ENCODE data around the gene RPS6KL1.

The RPS6KL1 gene

GRCh38 chr14:74882103-74882920 is 40.7 kb downstream of the RPS6KL1 start:
- no peak for DNase-seq (ENCODE audit: low read depth)

GRCh38 chr14:74881431-74882102 is 41.5 kb downstream of the RPS6KL1 start, which contains the start of gene DLST:
DLST (plus strand) TSS chr14:74881916; CDS start chr14:74881954, 38 bp downstream.
- DNase-seq (ENCODE audit: low read depth), result peak; percentile 71

- DNase-seq (ENCODE audit: low read depth), result no peak
Observed at GRCh38 chr14:74879427-74880182, 43.5 kb downstream of the RPS6KL1 start.

- DNase-seq (ENCODE audit: low read depth), result no peak
Observed at GRCh38 chr14:74875941-74876913, 46.8 kb downstream of the RPS6KL1 start, which contains the start of gene PROX2. PROX2 (minus strand) TSS chr14:74876145; CDS start chr14:74863834, 12,311 bp downstream.

- DNase-seq (ENCODE audit: low read depth), result no peak
Observed at GRCh38 chr14:74875204-74875603, 47.9 kb downstream of the RPS6KL1 start.

- no peak for DNase-seq (ENCODE audit: low read depth)
Observed at GRCh38 chr14:74871819-74872218, 51.2 kb downstream of the RPS6KL1 start.

GRCh38 chr14:74868739-74869138 is 54.3 kb downstream of the RPS6KL1 start:
- no peak for DNase-seq (ENCODE audit: low read depth)

GRCh38 chr14:74867673-74868072 is 55.4 kb downstream of the RPS6KL1 start:
- DNase-seq (ENCODE audit: low read depth), result peak; percentile 63

- no peak for DNase-seq (ENCODE audit: low read depth)
Observed at GRCh38 chr14:74866708-74867389, 56.2 kb downstream of the RPS6KL1 start.

- no peak for DNase-seq (ENCODE audit: low read depth)
Observed at GRCh38 chr14:74865156-74865555, 57.9 kb downstream of the RPS6KL1 start.

GRCh38 chr14:74864198-74864597 is 58.9 kb downstream of the RPS6KL1 start:
- DNase-seq (ENCODE audit: low read depth), result no peak

GRCh38 chr14:74863274-74863673 is 59.8 kb downstream of the RPS6KL1 start:
- no peak for DNase-seq (ENCODE audit: low read depth)

- DNase-seq (ENCODE audit: low read depth), result no peak
Observed at GRCh38 chr14:74861734-74862090, 61.3 kb downstream of the RPS6KL1 start.

- DNase-seq (ENCODE audit: low read depth), result peak; percentile 67
Observed at GRCh38 chr14:74860899-74861733, 61.9 kb downstream of the RPS6KL1 start.

GRCh38 chr14:74859757-74860552 is 63.1 kb downstream of the RPS6KL1 start:
- DNase-seq (ENCODE audit: low read depth), result no peak

GRCh38 chr14:74858022-74858421 is 65.0 kb downstream of the RPS6KL1 start:
- DNase-seq (ENCODE audit: low read depth), result no peak

GRCh38 chr14:74856366-74856765 is 66.7 kb downstream of the RPS6KL1 start:
- no peak for DNase-seq (ENCODE audit: low read depth)

- no peak for DNase-seq (ENCODE audit: low read depth)
Observed at GRCh38 chr14:74855945-74856344, 67.1 kb downstream of the RPS6KL1 start.

GRCh38 chr14:74855021-74855420 is 68.0 kb downstream of the RPS6KL1 start:
- DNase-seq (ENCODE audit: low read depth), result no peak
